GM18505 (cell line): ENCODE results near the gene MTFMT.

Experiments
- ATAC-seq: cut with Tn5 transposase; IDR thresholded peaks from one replicate; pipeline ENCODE4 v1.9.1; 2021; ENCODE audit not compliant: unreplicated experiment
- POLR2A ChIP-seq: IDR thresholded peaks from 4 replicates; pipeline ENCODE4 v1.6.1; 2011; ENCODE audit warnings: borderline replicate concordance; ENCODE audit not compliant: insufficient read depth, insufficient read length; ENCODE audit errors: extremely low read depth

MTFMT gene

DNA sequence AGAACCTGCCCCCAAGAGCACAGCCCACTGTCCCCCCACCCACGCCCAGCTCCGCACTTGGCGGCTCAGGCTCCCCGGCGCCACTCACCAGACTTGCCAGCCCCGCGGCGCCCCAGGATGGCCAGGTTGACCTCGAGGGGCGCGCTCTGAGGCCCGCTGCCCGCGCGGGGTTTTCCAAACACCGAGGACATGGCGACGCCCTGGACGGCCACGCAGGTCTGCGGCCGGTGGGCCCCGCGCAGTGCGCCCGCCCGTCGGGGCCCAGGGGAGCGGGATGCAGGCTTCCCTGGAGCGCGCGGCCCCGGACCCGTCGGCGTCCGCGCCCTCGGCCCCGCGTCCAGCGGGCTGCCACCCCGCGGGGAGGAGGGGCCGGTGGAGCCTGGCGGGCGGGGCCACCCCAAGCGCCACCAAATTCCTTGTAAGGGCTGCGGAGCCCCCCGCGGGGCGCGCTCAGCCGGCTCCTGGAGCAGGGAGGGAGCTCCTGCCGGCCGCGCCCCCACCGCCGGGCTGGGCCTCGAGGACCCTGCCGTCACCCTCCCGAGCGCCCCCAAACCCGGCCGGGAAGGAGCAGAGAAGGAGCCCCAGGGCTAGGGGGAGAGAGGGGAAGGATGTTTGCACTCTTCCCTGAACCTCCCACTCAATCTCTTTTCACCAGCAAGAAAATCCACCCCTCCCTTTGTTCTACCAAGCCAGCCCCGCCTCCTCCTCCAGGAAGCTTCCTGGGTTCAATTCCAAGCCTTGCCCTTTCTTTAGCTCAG lies 38.4 kb upstream of the MTFMT start, which contains the start of gene RASL12:
Gene RASL12 (minus strand): TSS at position 347 of the 758 bp plus-strand sequence. CDS start 156 bp downstream, at position 191.
- ATAC-seq, result no peak
- no peak for TF ChIP-seq POLR2A

DNA sequence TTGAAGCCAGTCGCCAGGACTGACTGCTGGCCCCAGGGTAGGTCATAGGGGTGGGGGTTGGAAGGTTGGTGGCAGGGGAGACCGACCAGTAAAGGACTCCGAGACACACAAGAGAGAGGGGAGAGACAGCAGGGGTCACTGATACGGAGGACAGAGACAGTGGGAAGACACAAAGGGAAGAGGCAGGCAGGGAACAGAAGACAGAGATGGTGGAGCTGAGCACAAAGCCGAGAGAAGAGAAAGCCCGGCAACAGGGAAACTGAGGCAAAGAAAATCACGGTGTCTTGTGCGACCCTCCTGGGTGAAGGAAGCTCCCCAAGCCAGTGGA lies 37.8 kb upstream of the MTFMT start:
- TF ChIP-seq POLR2A, result no peak
- no peak for ATAC-seq

DNA sequence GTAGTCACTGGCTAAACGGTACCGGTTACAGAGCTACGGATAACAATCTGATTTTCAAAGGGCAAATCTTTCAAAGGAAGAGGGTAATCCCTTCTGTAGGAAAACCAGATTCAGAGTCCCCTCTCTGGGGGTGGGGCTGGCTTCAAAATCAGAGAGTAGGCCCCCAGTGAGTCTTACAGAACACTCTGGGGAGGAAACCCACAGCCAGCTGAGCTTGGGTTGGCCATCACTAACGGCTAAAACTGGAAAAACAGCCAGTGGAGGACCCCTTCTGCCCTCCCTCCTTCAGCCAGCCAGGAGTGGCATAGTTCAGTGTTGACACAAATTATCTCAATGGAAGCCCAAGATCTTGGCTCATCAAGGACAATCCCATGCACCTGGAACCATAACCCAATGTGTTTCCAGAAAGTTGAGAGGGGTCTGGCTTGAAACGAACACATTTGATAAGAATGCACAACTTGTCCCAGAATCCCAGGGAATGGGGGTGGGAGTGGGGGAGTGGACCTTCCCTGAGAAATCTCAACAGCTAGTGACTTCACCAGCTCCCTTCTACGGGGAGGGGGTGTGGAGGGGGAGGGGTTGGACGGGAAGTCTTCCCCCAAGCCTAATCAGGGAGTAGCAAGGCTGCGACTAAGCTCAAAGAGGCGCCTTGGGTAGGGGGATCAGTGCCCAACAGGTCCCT lies 37.3 kb upstream of the MTFMT start:
- ATAC-seq, result no peak
- no peak for TF ChIP-seq POLR2A

DNA sequence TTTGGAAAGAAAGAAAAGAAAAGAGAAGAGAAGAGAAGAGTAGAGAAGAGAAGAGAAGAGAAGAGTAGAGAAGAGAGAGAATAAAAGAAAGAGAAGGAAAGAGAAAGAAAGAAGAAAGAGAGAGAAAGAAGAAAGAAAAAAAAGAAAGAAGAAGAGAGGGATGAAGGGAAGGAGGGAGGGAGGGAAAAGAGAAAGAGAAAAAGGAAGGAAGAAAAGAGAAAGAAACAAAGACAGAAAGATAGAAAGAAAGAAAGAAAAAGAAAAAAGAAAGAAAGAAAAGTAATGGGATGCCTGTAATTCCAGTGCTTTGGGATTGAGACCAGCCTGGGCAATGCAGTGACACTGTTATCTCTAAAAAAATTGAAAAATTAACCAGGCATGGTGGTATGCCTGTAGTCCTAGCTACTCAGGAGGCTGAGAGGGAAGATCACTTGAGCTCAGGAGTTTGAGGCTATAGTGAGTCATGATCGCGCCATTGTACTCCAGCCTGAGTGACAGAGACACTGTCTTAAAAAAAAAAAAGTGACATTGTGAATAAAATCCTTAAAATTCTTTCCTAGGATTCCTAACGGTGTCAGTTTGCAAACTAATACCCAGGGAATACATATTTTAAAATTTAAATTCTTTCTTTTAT lies 36.7 kb upstream of the MTFMT start:
- no peak for TF ChIP-seq POLR2A

DNA sequence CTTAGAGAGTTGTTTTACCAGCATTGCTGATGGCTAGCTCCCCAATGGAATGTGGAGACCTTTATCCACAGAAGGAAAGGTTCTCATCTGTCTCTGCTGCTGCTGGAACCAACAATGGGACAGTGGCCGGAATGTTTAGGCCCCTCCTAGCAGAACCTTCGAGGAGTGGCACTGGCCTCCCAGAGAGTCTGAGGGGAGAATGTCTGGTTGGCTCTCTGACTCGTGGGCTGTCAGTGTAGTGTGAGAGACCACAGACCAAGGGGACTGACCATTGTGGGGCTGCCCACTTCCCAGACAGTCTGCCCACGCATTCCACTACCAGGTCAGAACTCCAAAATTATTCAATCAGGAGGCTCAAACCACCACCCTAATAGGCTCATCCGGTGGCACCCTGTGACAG lies 33.3 kb upstream of the MTFMT start:
- ATAC-seq, result no peak
- no peak for TF ChIP-seq POLR2A

More for the DNA sequence above, 36.7 kb upstream of the MTFMT start:
- ATAC-seq, result no peak

DNA sequence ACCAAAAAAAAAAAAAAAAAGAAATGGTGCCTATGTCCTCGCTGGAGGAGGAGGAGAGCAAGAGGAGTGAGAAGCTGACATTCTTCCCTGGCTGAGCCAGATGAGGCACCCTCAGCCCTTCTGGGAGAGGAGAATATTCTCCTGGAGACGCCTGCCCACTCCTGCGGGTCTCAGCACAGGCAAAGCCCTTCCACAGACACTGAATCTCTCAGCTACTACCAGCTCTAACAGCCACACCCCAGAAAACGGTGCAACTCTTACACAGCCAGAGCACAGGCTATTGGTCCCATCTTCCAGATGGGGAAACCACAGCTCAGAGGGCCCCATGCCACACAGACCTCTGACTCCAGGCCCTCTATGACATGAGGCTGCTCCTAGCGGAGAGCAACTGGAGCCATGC lies 32.6 kb upstream of the MTFMT start:
- no peak for ATAC-seq
- no peak for TF ChIP-seq POLR2A

DNA sequence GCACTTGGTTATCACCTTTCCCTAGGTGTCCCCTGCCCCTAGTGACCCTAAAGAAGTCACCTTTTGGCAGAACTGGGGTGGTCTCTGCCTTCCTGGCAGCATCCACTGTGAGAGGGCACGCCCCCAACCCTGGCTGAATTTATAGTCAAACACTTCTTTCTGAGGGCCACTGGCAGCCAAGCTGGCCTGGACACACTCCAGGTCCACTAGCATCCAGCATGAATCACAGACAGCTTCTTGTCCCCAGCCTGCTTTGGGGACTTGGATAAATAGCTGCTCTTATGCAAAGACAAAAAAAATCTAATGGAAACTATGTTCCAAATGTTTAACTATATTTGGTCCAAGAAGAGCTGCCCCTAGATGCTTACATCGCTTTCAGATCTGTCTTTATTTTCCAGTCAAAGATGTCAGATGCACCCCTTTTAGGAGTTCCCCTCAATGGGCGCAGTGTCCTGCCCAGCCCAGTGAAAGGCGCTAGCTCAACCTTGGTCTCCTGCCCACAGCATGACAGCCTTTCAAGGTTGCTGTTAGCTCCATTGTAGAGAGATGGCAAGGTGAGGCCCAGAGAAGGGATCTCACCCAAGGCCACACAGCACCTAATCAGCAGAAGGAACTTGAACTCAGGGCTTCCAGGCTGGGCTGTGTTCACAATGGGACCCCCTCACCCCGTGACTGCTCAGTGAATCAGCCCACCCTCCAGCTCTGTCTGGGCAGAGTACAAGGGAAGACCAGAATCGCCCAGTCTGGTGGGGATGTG lies 31.4 kb upstream of the MTFMT start:
- TF ChIP-seq POLR2A, result no peak
- ATAC-seq, result no peak

DNA sequence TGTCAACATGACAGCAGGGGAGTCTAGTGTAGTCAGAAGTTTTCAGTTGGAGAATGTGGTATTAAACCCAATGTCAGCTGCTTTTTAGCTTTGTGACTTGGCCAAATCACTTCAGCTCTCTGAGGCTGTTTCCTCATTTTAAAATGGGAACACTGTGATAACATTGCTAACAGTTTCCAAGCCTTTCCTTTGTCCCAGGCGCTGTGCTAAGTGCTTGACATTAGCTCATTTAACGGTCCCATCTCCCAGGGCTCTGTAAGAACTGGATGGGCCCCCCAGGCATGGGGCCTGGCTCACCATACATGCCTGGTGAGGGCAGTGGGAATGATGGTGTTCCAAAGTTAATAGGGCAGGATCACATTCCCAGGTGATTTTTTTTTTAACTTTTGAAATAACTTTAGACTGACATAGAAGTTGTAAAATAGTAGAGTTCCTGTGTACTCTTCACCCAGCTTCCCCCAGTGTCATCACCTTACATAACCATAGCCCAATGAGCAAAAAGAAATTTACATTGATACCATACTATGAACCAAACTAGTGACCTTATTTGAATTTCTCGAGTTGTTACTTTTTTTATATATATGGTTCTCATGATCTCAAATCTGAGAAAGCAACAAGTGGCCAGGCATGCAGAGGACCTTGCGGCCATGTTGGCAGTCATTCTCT lies 30.6 kb upstream of the MTFMT start:
- TF ChIP-seq POLR2A, result no peak
- no peak for ATAC-seq

DNA sequence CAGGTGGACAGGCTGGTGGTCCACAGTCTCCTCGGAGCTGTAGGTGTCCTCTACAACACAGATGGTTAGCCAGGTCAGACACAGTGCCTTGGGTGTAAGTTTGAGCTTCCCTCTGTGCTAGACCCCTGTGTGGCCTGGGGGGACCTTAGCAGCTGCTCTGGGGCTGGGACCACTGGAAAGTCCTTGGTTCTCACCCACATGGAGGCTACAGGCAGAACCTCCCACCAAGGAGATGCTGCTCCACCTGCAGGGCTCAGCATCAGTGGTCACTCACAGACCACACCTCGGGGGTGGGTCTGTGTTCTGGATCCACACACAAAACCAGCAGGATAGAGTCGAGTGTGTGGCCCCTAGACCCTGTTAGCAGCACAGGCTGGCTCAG lies 29.9 kb upstream of the MTFMT start:
- no peak for ATAC-seq
- TF ChIP-seq POLR2A, result no peak

DNA sequence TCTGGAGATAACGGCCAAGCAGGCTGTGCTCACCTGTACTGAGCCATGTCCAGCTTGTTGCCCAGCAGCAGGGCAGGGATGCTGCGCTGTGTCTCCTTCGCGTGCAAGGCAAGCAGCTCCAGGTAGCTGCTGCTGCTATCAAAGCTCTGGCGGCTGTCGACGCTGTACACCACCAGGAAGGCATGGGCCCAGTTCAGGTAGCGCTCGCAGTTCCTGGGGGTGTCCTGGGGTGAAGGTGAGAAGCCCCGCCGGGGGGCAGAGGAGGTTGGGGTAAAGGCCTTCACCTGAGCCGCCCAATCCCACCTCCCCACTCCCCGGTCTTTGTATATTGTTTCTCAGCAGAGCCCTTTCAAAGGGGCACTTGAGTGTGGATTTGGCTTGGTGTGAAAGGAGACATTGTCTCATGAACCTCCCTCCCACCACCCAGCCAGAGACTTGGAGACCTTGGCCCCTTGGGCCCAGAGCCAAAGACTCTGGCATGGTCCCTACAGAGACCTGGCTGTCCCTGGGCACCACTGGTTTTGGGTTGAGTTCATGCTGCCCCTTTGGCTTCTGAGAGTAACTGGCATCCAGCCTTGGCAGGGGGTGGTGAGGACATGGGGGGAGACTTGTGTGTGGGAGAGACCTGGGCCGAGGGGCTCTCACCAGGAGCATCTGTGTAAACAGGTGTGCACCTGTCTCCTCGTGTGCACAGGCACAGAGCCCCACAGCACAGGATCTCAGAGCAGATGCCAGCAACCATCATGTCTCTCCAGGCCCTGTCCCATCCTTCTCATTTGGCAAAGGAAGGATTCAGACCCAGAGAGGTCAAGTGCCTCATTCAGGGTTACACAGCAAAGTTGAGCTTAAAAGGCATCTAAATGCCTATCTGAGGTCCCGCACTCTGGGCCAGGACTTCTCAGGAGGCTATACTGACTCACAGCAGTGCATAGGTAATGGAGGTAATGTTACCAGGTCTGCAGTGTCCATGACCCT lies 29.2 kb upstream of the MTFMT start:
- TF ChIP-seq POLR2A, result no peak
- ATAC-seq, result no peak

DNA sequence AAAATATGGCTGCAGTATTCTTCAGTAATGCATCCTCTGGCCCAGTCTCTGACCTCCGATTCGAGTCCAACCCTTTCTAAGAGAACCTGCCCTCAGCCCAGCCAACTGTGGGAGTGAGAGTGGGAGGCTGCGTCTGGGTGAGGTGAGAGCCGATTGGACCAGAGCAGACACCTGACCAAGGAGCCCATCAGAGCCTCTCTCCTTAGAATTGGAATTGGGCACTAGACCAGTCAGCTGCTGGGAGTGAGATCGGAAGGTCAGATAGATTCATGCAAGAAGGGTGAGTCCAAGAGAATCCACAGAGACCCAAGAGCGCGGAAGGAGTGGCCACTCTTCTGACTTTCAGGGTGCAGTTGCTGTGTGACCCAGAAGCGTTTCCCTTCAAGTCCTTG lies 28.1 kb upstream of the MTFMT start:
- no peak for ATAC-seq
- TF ChIP-seq POLR2A, result no peak
